ENCODE results near the gene ITGB1BP1.

DNA sequence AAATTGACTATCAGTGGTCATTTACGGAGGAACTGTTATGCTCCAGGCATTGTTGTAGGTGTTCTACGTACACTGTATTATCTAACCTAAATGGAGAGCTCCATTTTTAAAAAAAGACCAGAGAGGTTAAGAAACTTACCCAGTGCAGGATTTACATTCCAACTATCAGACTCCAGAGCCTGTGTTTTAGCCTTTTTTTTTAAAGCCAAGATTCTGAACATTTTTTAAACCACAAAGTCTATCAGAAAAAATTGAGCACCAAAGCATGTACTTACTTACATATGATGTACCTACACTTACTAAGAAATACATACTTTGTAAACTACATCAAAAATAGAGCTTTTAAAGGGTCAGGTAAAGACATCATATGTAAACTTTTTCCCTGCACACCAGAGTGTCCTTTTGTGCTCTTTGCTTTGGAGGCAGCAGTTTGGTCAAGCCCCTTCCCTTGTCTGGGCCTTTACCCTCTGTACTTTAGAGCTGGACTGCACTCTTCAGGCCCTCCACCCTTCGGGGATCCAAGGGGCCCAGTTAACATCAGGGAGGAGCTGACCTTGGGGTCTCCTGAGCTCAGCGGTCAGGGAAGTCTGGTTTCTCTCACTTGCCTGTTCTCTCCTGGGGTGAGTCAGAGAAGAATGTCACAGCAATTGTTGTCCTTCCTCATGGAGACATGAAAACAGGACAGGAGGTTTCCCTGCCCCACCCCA, 58.4 kb downstream of the ITGB1BP1 start:
- no peak for TF ChIP-seq EZH2 (IDR thresholded peaks at IDR 0.05)
- TF ChIP-seq, protein P1, sequence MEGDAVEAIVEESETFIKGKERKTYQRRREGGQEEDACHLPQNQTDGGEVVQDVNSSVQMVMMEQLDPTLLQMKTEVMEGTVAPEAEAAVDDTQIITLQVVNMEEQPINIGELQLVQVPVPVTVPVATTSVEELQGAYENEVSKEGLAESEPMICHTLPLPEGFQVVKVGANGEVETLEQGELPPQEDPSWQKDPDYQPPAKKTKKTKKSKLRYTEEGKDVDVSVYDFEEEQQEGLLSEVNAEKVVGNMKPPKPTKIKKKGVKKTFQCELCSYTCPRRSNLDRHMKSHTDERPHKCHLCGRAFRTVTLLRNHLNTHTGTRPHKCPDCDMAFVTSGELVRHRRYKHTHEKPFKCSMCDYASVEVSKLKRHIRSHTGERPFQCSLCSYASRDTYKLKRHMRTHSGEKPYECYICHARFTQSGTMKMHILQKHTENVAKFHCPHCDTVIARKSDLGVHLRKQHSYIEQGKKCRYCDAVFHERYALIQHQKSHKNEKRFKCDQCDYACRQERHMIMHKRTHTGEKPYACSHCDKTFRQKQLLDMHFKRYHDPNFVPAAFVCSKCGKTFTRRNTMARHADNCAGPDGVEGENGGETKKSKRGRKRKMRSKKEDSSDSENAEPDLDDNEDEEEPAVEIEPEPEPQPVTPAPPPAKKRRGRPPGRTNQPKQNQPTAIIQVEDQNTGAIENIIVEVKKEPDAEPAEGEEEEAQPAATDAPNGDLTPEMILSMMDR (IDR thresholded peaks at IDR 0.05) = no peak

Measured in neural progenitor cell (in vitro differentiated cells).